ENCODE results near the gene PRUNE2.

The PRUNE2 gene

DNA sequence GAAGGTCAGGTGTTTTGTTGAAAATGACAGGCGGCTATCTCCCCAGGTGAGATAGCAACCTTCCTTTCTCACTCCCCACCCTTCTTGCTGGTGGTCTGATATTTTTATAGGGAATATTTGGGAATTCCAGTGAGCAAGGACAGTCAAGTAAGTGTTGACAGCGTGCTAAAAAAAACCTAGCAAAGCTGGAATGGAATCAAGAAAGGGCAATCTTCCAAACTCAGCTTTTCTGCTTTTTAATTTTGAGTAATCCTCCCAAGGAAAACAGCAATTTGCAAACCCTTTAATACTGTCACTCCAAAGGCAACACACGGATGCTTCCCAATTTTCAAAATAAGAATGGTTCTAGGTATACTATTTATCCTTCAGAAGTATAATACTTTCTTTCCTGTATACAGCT lies 285.3 kb downstream of the PRUNE2 start:
- ChIA-PET POLR2A (no interaction called here), CTCF (no interaction called here)
- DNase-seq (ENCODE audit: low read depth, low spot score) = no peak
- no peak overlapping the region for H3K4me3 ChIP-seq (ENCODE audit: low read depth, low read length)
- TF ChIP-seq, protein P1, sequence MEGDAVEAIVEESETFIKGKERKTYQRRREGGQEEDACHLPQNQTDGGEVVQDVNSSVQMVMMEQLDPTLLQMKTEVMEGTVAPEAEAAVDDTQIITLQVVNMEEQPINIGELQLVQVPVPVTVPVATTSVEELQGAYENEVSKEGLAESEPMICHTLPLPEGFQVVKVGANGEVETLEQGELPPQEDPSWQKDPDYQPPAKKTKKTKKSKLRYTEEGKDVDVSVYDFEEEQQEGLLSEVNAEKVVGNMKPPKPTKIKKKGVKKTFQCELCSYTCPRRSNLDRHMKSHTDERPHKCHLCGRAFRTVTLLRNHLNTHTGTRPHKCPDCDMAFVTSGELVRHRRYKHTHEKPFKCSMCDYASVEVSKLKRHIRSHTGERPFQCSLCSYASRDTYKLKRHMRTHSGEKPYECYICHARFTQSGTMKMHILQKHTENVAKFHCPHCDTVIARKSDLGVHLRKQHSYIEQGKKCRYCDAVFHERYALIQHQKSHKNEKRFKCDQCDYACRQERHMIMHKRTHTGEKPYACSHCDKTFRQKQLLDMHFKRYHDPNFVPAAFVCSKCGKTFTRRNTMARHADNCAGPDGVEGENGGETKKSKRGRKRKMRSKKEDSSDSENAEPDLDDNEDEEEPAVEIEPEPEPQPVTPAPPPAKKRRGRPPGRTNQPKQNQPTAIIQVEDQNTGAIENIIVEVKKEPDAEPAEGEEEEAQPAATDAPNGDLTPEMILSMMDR (IDR thresholded peaks at IDR 0.05; ENCODE audit: insufficient read depth, low read length, missing control alignments) = no peak

DNA sequence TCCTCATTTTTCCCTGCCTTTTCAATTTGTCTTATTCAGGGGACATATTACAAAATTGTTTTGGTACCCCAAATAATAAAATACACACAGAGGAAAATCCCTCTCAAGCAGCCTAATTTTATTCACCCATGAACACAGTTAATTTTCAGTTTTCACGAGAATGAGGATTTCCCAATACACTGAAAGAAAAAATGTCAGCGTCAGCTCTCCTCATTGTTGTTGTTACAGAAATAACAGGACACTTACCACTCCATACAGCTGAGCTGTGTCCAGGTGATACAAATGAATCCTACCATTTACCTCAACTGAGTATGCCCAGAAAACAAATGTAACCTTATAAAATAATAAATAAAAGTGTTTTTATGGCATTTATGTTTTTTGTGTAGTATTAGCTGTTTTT lies 286.3 kb downstream of the PRUNE2 start:
- POLR2A ChIA-PET = interaction anchor here (0.5 kb wide), 1 partner anchor 19 kb away, joined by 3 read pairs; no protein-coding TSS in a partner anchor
- CTCF ChIA-PET = interaction anchor here (2.3 kb wide), 1 partner anchor 39 kb away, joined by 9 read pairs; no protein-coding TSS in a partner anchor
- TF ChIP-seq, protein P1 (IDR thresholded peaks at IDR 0.05; ENCODE audit: insufficient read depth, low read length, missing control alignments) = no peak
- DNase-seq (ENCODE audit: low read depth, low spot score) = no peak
- H3K4me3 ChIP-seq (ENCODE audit: low read depth, low read length) = no peak overlapping the region

DNA sequence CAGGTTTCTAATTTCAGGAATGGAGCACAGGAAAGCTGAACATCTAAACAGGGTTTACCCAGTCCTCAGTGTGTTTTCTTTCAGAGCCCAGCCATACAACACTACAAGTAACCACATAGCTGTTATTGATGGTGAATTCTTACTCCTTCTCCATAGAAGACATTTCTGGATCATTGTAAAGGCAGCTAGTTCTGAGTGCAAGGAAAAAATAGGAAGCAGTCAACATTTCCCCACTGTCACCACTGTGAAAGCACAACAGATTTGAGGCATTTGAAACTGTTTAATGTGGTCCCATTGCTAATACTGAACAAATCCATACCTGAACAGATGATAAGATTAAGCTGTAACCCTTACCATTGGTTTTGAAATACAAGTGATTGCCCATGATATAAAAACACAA lies 286.7 kb downstream of the PRUNE2 start:
- DNase-seq (ENCODE audit: low read depth, low spot score) = no peak
- TF ChIP-seq, protein P1 (IDR thresholded peaks at IDR 0.05; ENCODE audit: insufficient read depth, low read length, missing control alignments) = no peak
- ChIA-PET POLR2A (interaction anchor here (0.5 to 0.6 kb wide), 2 partner anchors 19 to 41 kb away, joined by 3 read pairs; no protein-coding TSS in a partner anchor), CTCF (interaction anchor here (2.3 kb wide), 1 partner anchor 39 kb away, joined by 9 read pairs; no protein-coding TSS in a partner anchor)
- H3K4me3 ChIP-seq (ENCODE audit: low read depth, low read length) = no peak overlapping the region

DNA sequence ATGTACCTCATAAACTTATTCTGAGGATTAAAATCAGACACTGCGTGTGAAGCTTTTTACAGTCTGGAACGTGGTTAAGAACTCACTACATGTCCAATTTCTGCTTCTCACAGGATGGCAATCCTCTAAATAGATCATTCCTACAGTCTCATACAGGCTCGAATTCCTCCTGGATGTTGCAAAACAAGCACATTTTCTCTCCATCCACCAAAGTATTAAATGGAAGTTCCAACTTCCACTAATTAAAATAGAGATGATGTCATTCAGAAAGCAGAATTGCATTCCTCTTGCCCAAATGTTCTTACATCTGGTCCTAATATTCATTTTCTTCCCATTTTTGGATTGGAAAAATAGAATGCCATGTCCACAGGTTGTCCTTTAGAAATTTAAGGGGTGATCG lies 287.2 kb downstream of the PRUNE2 start:
- DNase-seq (ENCODE audit: low read depth, low spot score) = peak; percentile 74
- CTCF ChIA-PET = interaction anchor here (2.3 kb wide), 1 partner anchor 40 kb away, joined by 9 read pairs; no protein-coding TSS in a partner anchor
- no peak overlapping the region for H3K4me3 ChIP-seq (ENCODE audit: low read depth, low read length)
- POLR2A ChIA-PET = interaction anchor here (0.6 kb wide), 1 partner anchor 41 kb away, joined by 3 read pairs; no protein-coding TSS in a partner anchor
- TF ChIP-seq, protein P1 (IDR thresholded peaks at IDR 0.05; ENCODE audit: insufficient read depth, low read length, missing control alignments) = no peak

DNA sequence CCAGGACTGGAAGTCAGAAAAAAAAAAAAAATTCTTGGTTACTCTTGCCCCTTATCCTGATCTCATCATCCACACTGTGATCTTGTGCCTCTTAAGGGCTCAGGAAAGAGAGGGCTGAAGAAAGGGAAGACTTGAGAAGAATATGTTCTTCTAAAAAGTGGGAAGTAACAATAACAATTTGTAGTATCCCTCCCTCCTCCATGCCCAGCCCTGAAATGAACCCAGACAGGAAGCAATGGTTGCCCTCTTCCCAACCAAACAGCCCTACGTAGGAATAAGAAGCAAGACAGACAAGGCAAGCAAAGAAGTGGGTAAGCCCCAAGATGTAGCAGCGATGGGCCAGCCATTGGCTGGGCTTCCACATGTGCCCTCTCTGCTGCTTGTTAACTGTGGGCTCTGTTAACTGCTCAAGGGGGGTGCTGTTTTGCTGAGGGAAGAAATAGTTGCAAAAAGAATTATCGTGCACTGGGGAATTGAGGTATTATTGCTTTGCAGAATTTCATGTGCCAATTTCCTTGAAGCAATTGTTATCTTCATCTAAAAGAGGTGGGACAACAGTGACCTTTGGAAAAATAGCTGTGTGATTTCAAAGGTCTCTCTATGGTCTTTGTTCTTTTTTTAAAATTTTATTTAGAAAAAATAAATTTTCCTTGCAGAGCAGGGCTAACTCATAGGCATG lies 288.3 kb downstream of the PRUNE2 start:
- TF ChIP-seq, protein P1 (IDR thresholded peaks at IDR 0.05; ENCODE audit: insufficient read depth, low read length, missing control alignments) = no peak
- ChIA-PET CTCF (interaction anchor here (2.3 kb wide), 1 partner anchor 41 kb away, joined by 9 read pairs; no protein-coding TSS in a partner anchor), POLR2A (no interaction called here)
- no peak overlapping the region for H3K4me3 ChIP-seq (ENCODE audit: low read depth, low read length)
- no peak for DNase-seq (ENCODE audit: low read depth, low spot score)

DNA sequence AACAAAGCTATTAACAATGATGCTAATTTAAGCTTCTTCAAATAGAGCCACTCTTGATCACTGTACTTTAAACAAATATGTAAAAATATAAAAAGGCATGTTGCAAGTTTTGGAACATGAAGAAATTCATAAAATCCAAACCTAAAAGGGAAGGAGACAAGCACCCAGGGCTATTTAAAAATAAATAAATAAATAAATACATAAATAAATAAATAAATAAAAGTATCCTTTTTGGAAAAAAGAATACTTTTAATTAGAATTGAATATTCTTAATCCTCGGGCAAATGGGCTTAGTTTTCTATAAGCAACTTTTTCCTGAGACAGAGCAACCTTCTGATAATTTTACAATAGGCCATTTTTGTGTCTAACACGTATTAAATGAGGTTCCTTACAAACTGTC lies 289.1 kb downstream of the PRUNE2 start:
- TF ChIP-seq, protein P1 (IDR thresholded peaks at IDR 0.05; ENCODE audit: insufficient read depth, low read length, missing control alignments) = no peak
- CTCF ChIA-PET = no interaction called here
- no peak overlapping the region for H3K4me3 ChIP-seq (ENCODE audit: low read depth, low read length)
- POLR2A ChIA-PET = no interaction called here
- DNase-seq (ENCODE audit: low read depth, low spot score) = no peak

Measured in AG04449 (cell line).